Mesodermal cell (in vitro differentiated cells): ENCODE data around the gene RC3H2.
"Not testable (repeated sequence)": the region's sequence is repeated elsewhere in the genome, so short reads cannot be mapped to it uniquely, and the experiment has no call there.

Experiments
- H3K27ac ChIP-seq: 2 replicates; pipeline ENCODE4 v1.7.0; 2013; ENCODE audit warnings: mild to moderate bottlenecking, low read depth, low read length, moderate library complexity; ENCODE audit not compliant: severe bottlenecking
- H3K36me3 ChIP-seq: 2 replicates; pipeline ENCODE4 v1.7.1; 2013; ENCODE audit warnings: mild to moderate bottlenecking, low read length, moderate library complexity; ENCODE audit not compliant: control insufficient read depth, insufficient read depth
- H3K4me1 ChIP-seq: one replicate; pipeline ENCODE4 v1.7.1; 2013; ENCODE audit warnings: mild to moderate bottlenecking, low read length; ENCODE audit not compliant: insufficient read depth, control insufficient read depth, poor library complexity, severe bottlenecking
- H3K4me3 ChIP-seq: 2 replicates; pipeline ENCODE4 v1.7.0; 2013; ENCODE audit warnings: low read length, control low read depth, mild to moderate bottlenecking; ENCODE audit not compliant: insufficient read depth, poor library complexity, severe bottlenecking; ENCODE audit errors: extremely low read depth
- H3K9me3 ChIP-seq: 2 replicates; pipeline ENCODE4 v1.7.1; 2013; ENCODE audit warnings: mild to moderate bottlenecking, low read length, moderate library complexity; ENCODE audit not compliant: control insufficient read depth
- WGBS, 2 experiments: methylation state at CpG; one replicate each; pipeline ENCODE4 v1.1.5; 2013; ENCODE audit warnings: missing lambda C conversion rate in 2 of 2; ENCODE audit not compliant: insufficient coverage in 2 of 2; 5-methylcytosine and 5-hydroxymethylcytosine counted together

Gene RC3H2

GRCh38 chr9:122867276-122867675 is 37.9 kb downstream of the RC3H2 start:
- WGBS, 2 experiments = no CpG with 5 or more reads among the region's 27 CpGs
- H3K27ac ChIP-seq, H3K4me3 ChIP-seq, H3K4me1 ChIP-seq, H3K9me3 ChIP-seq: not testable (repeated sequence)
- H3K36me3 ChIP-seq = peaks cover 67% of the 10 kb centered on the region

GRCh38 chr9:122866079-122866478 is 39.1 kb downstream of the RC3H2 start:
- Histone ChIP-seq H3K4me1 (no peaks in the 10 kb centered on the region), H3K36me3 (peaks cover 59% of the 10 kb centered on the region), H3K9me3 (no peaks in the 10 kb centered on the region), H3K4me3 (no peak overlapping the region), H3K27ac (no peak overlapping the region)
- no CpG with 5 or more reads among the region's 5 CpGs for WGBS, 2 experiments

DNA sequence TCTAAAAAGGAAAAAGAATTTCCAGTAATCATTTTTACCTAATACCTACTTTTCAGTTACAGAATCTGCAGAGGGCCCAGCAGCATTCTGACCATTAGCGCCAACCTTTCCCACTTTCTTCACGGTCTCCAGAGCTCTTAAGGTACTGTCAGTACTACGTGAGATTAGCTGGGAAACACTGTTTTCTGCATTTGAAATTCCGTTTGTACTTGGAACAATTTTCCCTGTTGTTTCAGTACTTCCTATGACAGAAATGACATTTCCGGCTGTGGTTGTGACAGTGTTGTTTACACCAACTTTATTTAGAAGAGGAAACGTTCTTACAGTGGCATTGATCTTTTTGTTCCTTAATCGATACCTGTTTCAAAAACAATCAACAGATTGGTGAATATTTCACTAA is 39.9 kb downstream of the RC3H2 start:
- Histone ChIP-seq H3K36me3 (peaks cover 59% of the 10 kb centered on the region), H3K4me3 (no peak overlapping the region), H3K9me3 (no peaks in the 10 kb centered on the region), H3K27ac (no peak overlapping the region), H3K4me1 (no peaks in the 10 kb centered on the region)
- 90 to 97% methylated on average over 5 of the region's 7 CpGs for WGBS, 2 experiments

- no peak overlapping the region for H3K27ac ChIP-seq
- H3K4me3 ChIP-seq = no peak overlapping the region
- WGBS, 2 experiments = 100% methylated on average over 1 to 3 of the region's 3 CpGs
- H3K4me1 ChIP-seq = no peaks in the 10 kb centered on the region
- no peaks in the 10 kb centered on the region for H3K9me3 ChIP-seq
- peaks cover 59% of the 10 kb centered on the region for H3K36me3 ChIP-seq
Observed at GRCh38 chr9:122863407-122863806, 41.8 kb downstream of the RC3H2 start.

DNA sequence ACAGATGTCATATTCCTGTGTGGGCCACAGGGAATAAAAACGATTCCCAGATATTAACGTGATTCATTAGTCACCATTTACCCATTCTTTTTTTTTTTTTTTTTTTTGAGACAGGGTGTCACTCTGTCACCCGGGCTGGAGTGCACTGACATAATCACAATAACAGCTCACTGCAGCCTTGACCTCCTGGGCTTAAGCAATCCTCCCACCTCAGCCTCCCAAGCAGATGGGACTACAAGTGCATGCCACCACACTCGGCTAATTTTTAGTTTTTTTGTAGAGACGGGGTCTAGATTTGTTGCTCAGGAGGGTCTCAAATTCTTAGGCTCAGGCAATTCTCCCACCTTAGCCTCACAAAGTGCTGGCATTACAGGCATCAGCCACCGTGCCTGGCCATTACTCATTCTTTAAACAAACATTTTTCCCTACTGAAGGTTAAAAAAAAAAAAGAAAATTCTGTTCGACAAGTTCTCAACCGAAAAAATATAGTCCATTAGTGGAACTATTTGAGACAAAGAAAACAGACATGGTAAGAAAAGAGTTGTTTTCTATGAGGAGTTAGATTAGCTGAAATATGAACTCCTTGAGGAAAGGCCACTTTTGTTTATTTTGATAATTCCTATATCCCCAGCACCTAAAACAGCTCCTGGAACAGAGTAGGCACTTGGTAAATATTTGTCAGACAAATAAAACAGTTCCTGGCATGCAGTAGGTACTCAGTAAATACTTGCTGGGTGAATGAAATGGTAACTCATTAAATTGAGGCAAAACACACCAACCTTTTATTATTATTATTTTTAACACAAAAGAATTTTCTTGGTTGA is 44.6 kb downstream of the RC3H2 start:
- no peak overlapping the region for H3K4me3 ChIP-seq
- no peaks in the 10 kb centered on the region for H3K9me3 ChIP-seq
- H3K36me3 ChIP-seq = peaks cover 85% of the 10 kb centered on the region
- WGBS, 2 experiments = 94 to 99% methylated on average over 7 of the region's 8 CpGs
- H3K27ac ChIP-seq = no peak overlapping the region
- H3K4me1 ChIP-seq = no peaks in the 10 kb centered on the region

DNA sequence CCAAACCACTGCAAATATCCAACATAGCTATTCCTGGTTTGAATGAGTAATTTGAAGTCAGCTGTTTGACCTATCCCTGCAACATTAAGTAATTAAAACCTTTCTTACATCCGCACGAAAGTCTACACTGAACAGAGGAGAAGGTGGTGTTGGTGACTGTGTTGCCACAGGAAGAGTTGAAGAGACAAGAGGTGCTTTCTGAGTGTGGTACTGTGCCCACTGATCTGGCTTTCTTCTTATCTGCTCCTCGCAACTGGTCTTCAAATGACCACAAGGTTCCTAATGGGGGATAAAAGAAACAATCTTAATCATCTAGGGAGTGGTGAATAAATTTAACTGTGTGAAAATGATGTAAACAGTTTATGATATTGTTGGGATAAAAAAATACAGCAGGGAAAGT is 47.3 kb downstream of the RC3H2 start:
- Histone ChIP-seq H3K4me1 (no peaks in the 10 kb centered on the region), H3K4me3 (no peak overlapping the region), H3K27ac (no peak overlapping the region), H3K9me3 (peaks cover 4% of the 10 kb centered on the region), H3K36me3 (peaks cover 85% of the 10 kb centered on the region)
- 100% methylated on average over 3 of the region's 3 CpGs; no CpG with 5 or more reads in 1 of the 2 experiments for WGBS, 2 experiments

DNA sequence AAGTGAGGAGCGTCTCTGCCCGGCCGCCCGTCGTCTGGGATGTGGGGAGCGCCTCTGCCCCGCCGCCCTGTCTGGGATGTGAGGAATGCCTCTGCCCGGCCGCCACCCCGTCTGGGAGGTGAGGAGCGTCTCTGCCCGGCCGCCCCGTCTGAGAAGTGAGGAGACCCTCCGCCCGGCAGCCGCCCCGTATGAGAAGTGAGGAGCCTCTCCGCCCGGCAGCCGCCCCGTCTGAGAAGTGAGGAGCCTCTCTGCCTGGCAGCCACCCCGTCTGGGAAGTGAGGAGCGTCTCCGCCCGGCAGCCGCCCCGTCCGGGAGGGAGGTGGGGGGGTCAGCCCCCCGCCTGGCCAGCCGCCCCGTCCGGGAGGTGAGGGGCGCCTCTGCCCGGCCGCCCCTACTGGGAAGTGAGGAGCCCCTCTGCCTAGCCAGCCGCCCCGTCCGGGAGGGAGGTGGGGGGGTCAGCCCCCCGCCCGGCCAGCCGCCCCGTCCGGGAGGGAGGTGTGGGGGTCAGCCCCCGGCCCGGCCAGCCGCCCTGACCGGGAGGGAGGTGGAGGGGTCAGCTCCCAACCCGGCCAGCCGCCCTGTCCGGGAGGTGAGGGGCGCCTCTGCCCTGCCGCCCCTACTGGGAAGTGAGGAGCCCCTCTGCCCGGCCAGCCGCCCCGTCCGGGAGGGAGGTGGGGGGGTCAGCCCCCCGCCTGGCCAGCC is 52.9 kb downstream of the RC3H2 start:
- H3K36me3 ChIP-seq = peaks cover 75% of the 10 kb centered on the region
- not testable (repeated sequence) for H3K4me3 ChIP-seq, H3K9me3 ChIP-seq, H3K4me1 ChIP-seq, H3K27ac ChIP-seq
- WGBS, 2 experiments = 96 to 100% methylated on average over 11 to 12 of the region's 59 CpGs

DNA sequence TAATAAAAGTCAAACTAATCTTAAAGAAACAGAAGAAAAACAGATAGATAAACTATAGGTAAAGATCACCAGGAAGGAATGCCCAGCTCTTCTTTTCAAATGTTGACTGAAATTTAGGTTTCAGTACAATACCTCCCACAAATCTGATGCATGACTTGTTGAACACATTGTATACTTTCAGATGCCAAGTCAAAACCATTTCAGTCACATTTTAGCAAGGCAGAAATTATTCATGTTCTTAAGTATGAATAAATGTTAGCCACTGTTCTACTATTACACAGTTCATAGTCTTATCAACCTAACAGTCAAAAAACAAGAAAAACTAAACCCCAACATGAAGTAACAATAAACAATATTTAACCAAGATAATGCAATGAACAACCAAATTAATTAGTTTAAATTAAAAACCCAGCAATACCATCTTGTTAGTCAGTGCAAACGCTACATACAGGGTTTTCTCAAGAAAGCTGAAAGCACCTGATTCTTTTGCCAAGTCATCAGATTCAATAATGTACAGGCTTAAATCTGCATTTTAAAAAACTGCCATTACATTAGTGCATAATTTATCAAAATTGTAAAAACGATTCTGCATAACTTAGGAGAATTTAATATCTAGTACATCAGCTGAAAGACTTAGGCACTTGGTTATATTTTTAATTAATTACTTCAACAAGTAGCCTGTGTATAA is 56.8 kb downstream of the RC3H2 start:
- Histone ChIP-seq H3K4me1 (no peaks in the 10 kb centered on the region), H3K27ac (no peak overlapping the region), H3K9me3 (no peaks in the 10 kb centered on the region), H3K36me3 (peaks cover 57% of the 10 kb centered on the region), H3K4me3 (no peak overlapping the region)
- 100% methylated on average over 1 of the region's 2 CpGs for WGBS, 2 experiments

GRCh38 chr9:122846371-122846940 is 58.7 kb downstream of the RC3H2 start:
- Histone ChIP-seq H3K4me3 (no peak overlapping the region), H3K36me3 (peaks cover 53% of the 10 kb centered on the region), H3K27ac (no peak overlapping the region), H3K9me3 (no peaks in the 10 kb centered on the region), H3K4me1 (no peaks in the 10 kb centered on the region)
- 88 to 100% methylated on average over 2 to 3 of the region's 5 CpGs for WGBS, 2 experiments

- Histone ChIP-seq H3K27ac (no peak overlapping the region), H3K9me3 (no peaks in the 10 kb centered on the region), H3K36me3 (peaks cover 40% of the 10 kb centered on the region), H3K4me3 (no peak overlapping the region), H3K4me1 (no peaks in the 10 kb centered on the region)
- WGBS, 2 experiments = 80 to 95% methylated on average over 1 to 3 of the region's 3 CpGs
Observed at GRCh38 chr9:122845116-122845515, 60.0 kb downstream of the RC3H2 start.
